Subcutaneous preadipocyte (primary cell): ENCODE results near the gene JAG1. TPM values are rescaled to one million over a fixed set of nuclear protein-coding genes. Genes with fewer than 3 reads are reported as not detected.

ENCODE experiments used
- small RNA-seq: library from RNA; depleted of rRNA; stranded (forward); fragments of <200 nt; gene quantifications from one replicate; pipeline ENCODE3, GENCODE V24; 2012
- total RNA-seq: library from RNA; depleted of rRNA; stranded (reverse); fragments of >200 nt; gene quantifications from 2 replicates; pipeline ENCODE4 v1.2.3, GENCODE V29; 2012

JAG1 gene
- total RNA-seq, result 20.9 and 34.8 TPM in 2 replicates

DNA sequence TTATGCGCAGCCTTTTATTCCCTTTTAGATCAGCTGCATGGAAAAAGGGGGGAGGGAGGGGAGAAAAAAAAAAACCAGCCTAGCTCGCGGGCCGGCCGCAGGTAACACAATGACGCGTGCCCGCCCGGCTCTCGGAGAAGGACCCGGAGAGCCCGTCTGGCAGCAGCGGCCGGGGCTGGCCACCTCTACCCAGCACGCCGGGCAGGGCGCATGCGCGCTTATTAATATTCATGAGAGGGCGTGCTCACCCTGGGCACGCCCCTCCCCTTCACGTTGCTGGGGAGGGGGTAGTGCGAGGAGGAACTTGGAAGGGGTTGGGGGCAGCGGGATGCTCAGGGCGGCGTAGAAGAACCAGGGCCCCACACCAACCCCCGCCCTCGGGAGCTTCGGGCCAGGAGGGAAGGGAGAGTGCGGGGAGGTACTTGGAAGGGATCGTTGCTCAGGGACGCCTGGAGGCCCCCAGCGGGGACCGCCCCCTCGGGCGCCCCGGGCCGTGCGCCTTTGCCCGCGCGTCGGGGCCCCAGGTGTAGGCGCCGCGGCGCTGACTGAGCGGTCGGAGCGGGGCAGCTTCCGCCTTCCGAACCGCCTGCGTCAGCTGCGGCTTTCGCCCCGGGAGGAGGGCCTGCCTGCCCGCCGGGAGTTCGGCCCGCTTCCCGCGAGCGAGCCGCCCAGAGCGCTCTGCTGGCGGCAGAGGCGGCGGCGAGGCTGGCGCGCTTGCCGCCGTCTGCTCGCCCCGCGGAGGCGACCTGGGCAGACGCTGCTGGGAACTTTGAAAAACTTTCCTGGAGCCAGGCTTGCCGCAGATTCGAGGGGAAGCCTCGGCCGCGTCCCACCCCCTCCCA, at the start of gene JAG1:
Gene JAG1 (minus strand): TSS at position 158 of the 842 bp plus-strand sequence. CDS start 469 bp downstream, outside the sequence.

Small RNA genes within 50 kb of the gene (small RNA-seq; reads per million reads assigned to genes)
- not detected for gene MIR6870

Other genes with a start within 250 kb of the JAG1 start
- 4.4 and 5.9 TPM in 2 replicates for gene MKKS, start 239.8 kb downstream of the JAG1 start, total RNA-seq
- gene SLX4IP, start 238.7 kb downstream of the JAG1 start, total RNA-seq, result 4.0 and 5.7 TPM in 2 replicates